DMS153 (cell line): ENCODE results near the gene MDGA2.

Experiments used
- DNase-seq: peaks from one replicate; lab custom pipeline; 2025; lab: John Stamatoyannopoulos, UW

Gene MDGA2

GRCh38 chr14:47485421-47485820 lies 190.0 kb downstream of the MDGA2 start:
- no peak for DNase-seq

GRCh38 chr14:47483449-47483848 lies 192.0 kb downstream of the MDGA2 start:
- no peak for DNase-seq

GRCh38 chr14:47471075-47471474 lies 204.3 kb downstream of the MDGA2 start:
- DNase-seq = no peak

GRCh38 chr14:47466916-47467315 lies 208.5 kb downstream of the MDGA2 start:
- DNase-seq = no peak

- DNase-seq = no peak
Measured at GRCh38 chr14:47454025-47454424, 221.4 kb downstream of the MDGA2 start.

GRCh38 chr14:47447076-47447475 lies 228.3 kb downstream of the MDGA2 start:
- no peak for DNase-seq

GRCh38 chr14:47442211-47442610 lies 233.2 kb downstream of the MDGA2 start:
- DNase-seq = no peak

- no peak for DNase-seq
Measured at GRCh38 chr14:47439953-47440352, 235.5 kb downstream of the MDGA2 start.

GRCh38 chr14:47438650-47439140 lies 236.7 kb downstream of the MDGA2 start:
- no peak for DNase-seq

GRCh38 chr14:47435331-47435965 lies 240.0 kb downstream of the MDGA2 start:
- no peak for DNase-seq

GRCh38 chr14:47427629-47428028 lies 247.8 kb downstream of the MDGA2 start:
- DNase-seq = no peak

GRCh38 chr14:47425302-47425701 lies 250.1 kb downstream of the MDGA2 start:
- no peak for DNase-seq

- DNase-seq = no peak
Measured at GRCh38 chr14:47422191-47422590, 253.2 kb downstream of the MDGA2 start.

GRCh38 chr14:47411523-47411922 lies 263.9 kb downstream of the MDGA2 start:
- DNase-seq = no peak

GRCh38 chr14:47392326-47392725 lies 283.1 kb downstream of the MDGA2 start:
- no peak for DNase-seq

GRCh38 chr14:47390831-47391504 lies 284.4 kb downstream of the MDGA2 start:
- DNase-seq = no peak

GRCh38 chr14:47389535-47389934 lies 285.9 kb downstream of the MDGA2 start:
- DNase-seq = no peak

GRCh38 chr14:47366006-47366405 lies 309.4 kb downstream of the MDGA2 start:
- no peak for DNase-seq

- no peak for DNase-seq
Measured at GRCh38 chr14:47365233-47365632, 310.2 kb downstream of the MDGA2 start.

GRCh38 chr14:47353186-47353585 lies 322.2 kb downstream of the MDGA2 start:
- no peak for DNase-seq

GRCh38 chr14:47346849-47347248 lies 328.6 kb downstream of the MDGA2 start:
- DNase-seq = no peak

GRCh38 chr14:47345016-47345415 lies 330.4 kb downstream of the MDGA2 start:
- no peak for DNase-seq

- DNase-seq = no peak
Measured at GRCh38 chr14:47332939-47333338, 342.5 kb downstream of the MDGA2 start.

GRCh38 chr14:47332106-47332505 lies 343.3 kb downstream of the MDGA2 start:
- DNase-seq = no peak
